Lung (tissue), 12 donors: ENCODE results near the gene CABP5. TPM values are rescaled to one million over a fixed set of nuclear protein-coding genes. Genes with fewer than 3 reads are reported as not detected.

Experiments used
- ATAC-seq: fragments of 200-7000 bp; cut with Tn5 transposase; one replicate; pipeline ENCODE4 v1.9.1; 2020; ENCODE audit warnings: moderate number of reproducible peaks; ENCODE audit not compliant: insufficient read depth, low FRiP score
- DNase-seq, 3 donors: peaks; one replicate each; pipeline ENCODE4 v3.0.0-alpha.2; 2013 to 2017
- H3K27ac ChIP-seq, 2 donors: one replicate each; pipeline ENCODE4 v1.5.1; 2013; ENCODE audit warnings: mild to moderate bottlenecking in 2 of 2, moderate library complexity in 2 of 2, control low read depth in 1 of 2, inconsistent platforms in 1 of 2, low read depth in 1 of 2, low read length in 1 of 2
- H3K27me3 ChIP-seq, 3 donors: one replicate each; pipeline ENCODE4 v1.5.1; 2013; ENCODE audit warnings: low read length in 2 of 3; ENCODE audit not compliant: control insufficient read depth in 3 of 3, insufficient read depth in 3 of 3
- H3K36me3 ChIP-seq, 4 donors: one replicate each; pipeline ENCODE4 v1.5.1; 2013; ENCODE audit warnings: low read length in 4 of 4, mild to moderate bottlenecking in 1 of 4, moderate library complexity in 1 of 4; ENCODE audit not compliant: control insufficient read depth in 4 of 4, insufficient read depth in 4 of 4
- H3K4me1 ChIP-seq, 5 donors: one replicate each; pipeline ENCODE4 v1.5.1; 2013; ENCODE audit warnings: low read length in 5 of 5, mild to moderate bottlenecking in 2 of 5, moderate library complexity in 1 of 5; ENCODE audit not compliant: control insufficient read depth in 5 of 5, insufficient read depth in 5 of 5
- H3K4me3 ChIP-seq: one replicate; pipeline ENCODE4 v1.5.1; 2013; ENCODE audit warnings: mild to moderate bottlenecking, control low read depth, moderate library complexity
- H3K9ac ChIP-seq, 2 donors: one replicate each; pipeline ENCODE4 v1.5.1; 2013; ENCODE audit warnings: low read length in 2 of 2, control low read depth in 1 of 2; ENCODE audit not compliant: insufficient read depth in 1 of 2
- H3K9me3 ChIP-seq, 4 donors: one replicate each; pipeline ENCODE4 v1.5.1; 2013; ENCODE audit warnings: low read length in 3 of 4, mild to moderate bottlenecking in 1 of 4, moderate library complexity in 1 of 4; ENCODE audit not compliant: control insufficient read depth in 4 of 4, insufficient read depth in 3 of 4
- WGBS, 2 donors: extraction: QIAGEN DNeasy Blood & Tissue Kit; methylation state at CpG; one replicate each; pipeline ENCODE4 v1.1.7; 2013; 5-methylcytosine and 5-hydroxymethylcytosine counted together
- polyA plus RNA-seq, 2 donors: library from polyadenylated mRNA; stranded (reverse); fragments of 200-250 nt; gene quantifications; one replicate each; pipeline ENCODE4 v1.2.1, GENCODE V29; 2013
- total RNA-seq, 2 donors: library from RNA; depleted of rRNA in 1 of 2; stranded (reverse); fragments of >200 nt in 1 of 2; gene quantifications; one replicate each; pipeline ENCODE4 v1.2.1, GENCODE V29; 2014 to 2021
- TF ChIP-seq, protein P1 (sequence below): IDR thresholded peaks from 2 replicates; pipeline ENCODE4 v1.5.1; 2012; ENCODE audit warnings: mild to moderate bottlenecking; ENCODE audit errors: control extremely low read depth, extremely low read depth
- donor health status: control.
- donor health status: control.
- donor health status: Bipolar disorder and iron deficiency.
- donor health status: healthy.
- donor health status: DM: yes; HTN: yes; CAD: no.

The CABP5 gene
- total and polyA plus RNA-seq, 4 donors = 0.07 to 0.14 TPM; not detected in 2

DNA sequence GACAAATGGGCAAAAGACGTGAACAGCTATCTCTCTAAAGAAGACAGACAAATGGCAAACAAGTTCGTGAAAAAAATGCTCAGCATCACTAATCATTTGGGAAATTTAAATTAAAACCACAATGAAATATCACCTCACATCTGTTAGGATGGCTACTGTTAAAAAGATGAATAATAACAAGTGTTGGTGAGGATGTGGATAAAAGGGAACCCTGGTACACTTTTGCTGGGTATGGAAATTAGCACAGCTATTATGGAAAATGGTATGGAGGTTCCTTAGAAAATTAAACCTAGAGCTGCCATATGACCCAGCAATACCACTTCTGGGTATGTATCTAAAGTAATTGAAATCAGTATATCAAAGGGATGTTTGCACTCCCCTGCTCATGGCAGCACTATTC, 7.1 kb downstream of the CABP5 start:
- Histone ChIP-seq H3K4me1 (no peaks in the 10 kb centered on the region), H3K9me3 (peaks cover 0 to 5% (median 2%) of the 10 kb centered on the region in 4 donors), H3K9ac (no peak overlapping the region), H3K36me3 (no peaks in the 10 kb centered on the region), H3K4me3 (no peak overlapping the region), H3K27me3 (peaks cover 0 to 3% (median 0%) of the 10 kb centered on the region in 3 donors), H3K27ac (no peak overlapping the region)
- DNase-seq (no peak), ATAC-seq (no peak)
- TF ChIP-seq, protein P1, sequence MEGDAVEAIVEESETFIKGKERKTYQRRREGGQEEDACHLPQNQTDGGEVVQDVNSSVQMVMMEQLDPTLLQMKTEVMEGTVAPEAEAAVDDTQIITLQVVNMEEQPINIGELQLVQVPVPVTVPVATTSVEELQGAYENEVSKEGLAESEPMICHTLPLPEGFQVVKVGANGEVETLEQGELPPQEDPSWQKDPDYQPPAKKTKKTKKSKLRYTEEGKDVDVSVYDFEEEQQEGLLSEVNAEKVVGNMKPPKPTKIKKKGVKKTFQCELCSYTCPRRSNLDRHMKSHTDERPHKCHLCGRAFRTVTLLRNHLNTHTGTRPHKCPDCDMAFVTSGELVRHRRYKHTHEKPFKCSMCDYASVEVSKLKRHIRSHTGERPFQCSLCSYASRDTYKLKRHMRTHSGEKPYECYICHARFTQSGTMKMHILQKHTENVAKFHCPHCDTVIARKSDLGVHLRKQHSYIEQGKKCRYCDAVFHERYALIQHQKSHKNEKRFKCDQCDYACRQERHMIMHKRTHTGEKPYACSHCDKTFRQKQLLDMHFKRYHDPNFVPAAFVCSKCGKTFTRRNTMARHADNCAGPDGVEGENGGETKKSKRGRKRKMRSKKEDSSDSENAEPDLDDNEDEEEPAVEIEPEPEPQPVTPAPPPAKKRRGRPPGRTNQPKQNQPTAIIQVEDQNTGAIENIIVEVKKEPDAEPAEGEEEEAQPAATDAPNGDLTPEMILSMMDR = no peak
- WGBS, 2 donors = 93 to 94% methylated on average over 2 of the region's 2 CpGs

DNA sequence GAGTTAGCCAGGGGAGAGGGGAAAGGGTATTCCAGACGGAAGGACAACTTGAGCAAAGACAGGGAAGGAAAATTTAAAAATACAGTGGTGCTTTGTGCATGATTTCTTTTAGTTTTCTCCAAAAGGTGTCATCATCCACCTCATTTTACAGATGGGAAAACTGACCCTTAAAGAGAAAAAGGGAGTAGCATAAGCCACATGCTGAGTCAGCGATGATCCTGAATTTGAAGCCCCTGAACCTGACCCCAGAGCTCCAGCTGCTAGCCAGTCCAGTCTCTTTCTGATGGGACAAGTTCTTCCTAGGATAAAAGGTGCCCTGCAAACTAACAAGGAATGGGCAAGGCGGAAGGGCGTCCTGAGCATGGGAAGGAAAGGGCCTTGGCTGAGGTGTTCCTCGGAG, 10.3 kb downstream of the CABP5 start:
- TF ChIP-seq, protein P1 = no peak

DNA sequence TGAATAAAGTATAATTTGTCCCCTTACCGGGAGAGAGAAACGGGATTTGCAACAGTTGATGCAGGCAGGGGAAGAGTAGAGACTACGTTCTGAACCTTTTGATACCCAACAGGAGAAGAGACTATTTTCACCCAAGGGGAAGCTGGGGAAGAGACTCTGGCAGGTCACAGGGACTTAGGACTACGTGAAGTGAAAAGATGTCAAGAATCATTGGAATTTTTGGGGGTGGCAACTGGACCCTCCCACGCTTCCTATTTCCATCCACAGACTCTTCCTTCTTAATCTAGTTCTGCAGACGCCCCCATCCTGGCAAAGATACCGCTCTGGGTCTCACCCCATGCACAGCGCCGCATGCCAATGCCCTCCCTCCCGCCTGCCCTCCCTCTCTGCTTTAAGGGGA, 13.8 kb downstream of the CABP5 start:
- Histone ChIP-seq H3K9ac (no peak overlapping the region), H3K4me3 (no peak overlapping the region), H3K27me3 (peaks cover 0 to 3% (median 0%) of the 10 kb centered on the region in 3 donors), H3K27ac (no peak overlapping the region), H3K4me1 (no peaks in the 10 kb centered on the region), H3K9me3 (no peaks in the 10 kb centered on the region), H3K36me3 (no peaks in the 10 kb centered on the region)
- ATAC-seq (no peak), DNase-seq (no peak)
- 66 to 70% methylated on average over 10 of the region's 10 CpGs for WGBS, 2 donors
- TF ChIP-seq, protein P1 = no peak

More for the DNA sequence above, 10.3 kb downstream of the CABP5 start:
- Histone ChIP-seq H3K9ac (no peak overlapping the region), H3K4me3 (no peak overlapping the region), H3K36me3 (no peaks in the 10 kb centered on the region), H3K9me3 (peaks cover 0 to 5% (median 2%) of the 10 kb centered on the region in 4 donors), H3K4me1 (no peaks in the 10 kb centered on the region), H3K27me3 (peaks cover 0 to 3% (median 0%) of the 10 kb centered on the region in 3 donors), H3K27ac (no peak overlapping the region)
- no peak for DNase-seq
- no peak for ATAC-seq
- 78 to 79% methylated on average over 5 of the region's 5 CpGs for WGBS, 2 donors

DNA sequence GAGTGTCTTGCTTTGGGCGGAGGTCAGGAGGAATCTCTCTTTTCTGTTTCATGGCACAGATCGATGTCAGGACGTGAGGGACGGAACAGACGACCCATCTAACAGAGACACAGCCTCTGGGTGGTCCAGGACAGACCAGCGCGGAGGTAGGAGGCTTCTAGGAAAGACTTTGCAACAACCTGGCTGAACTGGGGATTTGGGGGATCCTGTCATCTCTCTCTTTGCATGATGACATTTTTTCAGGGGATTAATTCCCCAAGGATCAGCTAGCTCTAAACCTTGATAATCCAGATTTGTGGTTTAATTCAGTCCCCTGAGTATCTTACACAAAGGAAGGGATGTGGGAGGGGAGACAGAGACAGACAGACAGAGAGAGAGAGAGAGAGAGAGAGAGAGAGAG, 14.4 kb downstream of the CABP5 start:
- no peak for ATAC-seq
- H3K4me3 ChIP-seq = no peak overlapping the region
- no peaks in the 10 kb centered on the region for H3K36me3 ChIP-seq
- H3K9me3 ChIP-seq = no peaks in the 10 kb centered on the region
- H3K27ac ChIP-seq = no peak overlapping the region
- no peak for DNase-seq
- peaks cover 0 to 3% (median 0%) of the 10 kb centered on the region in 3 donors for H3K27me3 ChIP-seq
- no peaks in the 10 kb centered on the region for H3K4me1 ChIP-seq
- no peak overlapping the region for H3K9ac ChIP-seq
- WGBS, 2 donors = 80 to 84% methylated on average over 7 of the region's 7 CpGs
- TF ChIP-seq, protein P1 = no peak
